Liver (tissue), 3 donors: Measurements from ENCODE around the gene FGF12.

Source experiments
- GABPA ChIP-seq, 2 donors: IDR thresholded peaks in 1 of 2; conservative IDR thresholded peaks in 1 of 2; 2 replicates each; pipeline ENCODE4 v1.6.1; 2016; ENCODE audit warnings: antibody characterized with exemption in 2 of 2, mild to moderate bottlenecking in 1 of 2, moderate library complexity in 1 of 2
- TAF1 ChIP-seq: conservative IDR thresholded peaks from 2 replicates; pipeline ENCODE4 v1.6.1; 2016; ENCODE audit warnings: antibody characterized with exemption, mild to moderate bottlenecking
- TF ChIP-seq, protein P1 (sequence below): fragments of 150-350 bp; IDR thresholded peaks from 2 replicates; pipeline ENCODE4 v1.5.1; 2017; ENCODE audit warnings: improper control_type of control experiment, low read depth, low read length; ENCODE audit not compliant: missing input control
- TF ChIP-seq, protein P2 (sequence below): IDR thresholded peaks from 2 replicates; pipeline ENCODE4 v1.6.1; 2016; ENCODE audit warnings: antibody characterized with exemption
- donor health status: healthy.
- donor health status: healthy.

DNA sequence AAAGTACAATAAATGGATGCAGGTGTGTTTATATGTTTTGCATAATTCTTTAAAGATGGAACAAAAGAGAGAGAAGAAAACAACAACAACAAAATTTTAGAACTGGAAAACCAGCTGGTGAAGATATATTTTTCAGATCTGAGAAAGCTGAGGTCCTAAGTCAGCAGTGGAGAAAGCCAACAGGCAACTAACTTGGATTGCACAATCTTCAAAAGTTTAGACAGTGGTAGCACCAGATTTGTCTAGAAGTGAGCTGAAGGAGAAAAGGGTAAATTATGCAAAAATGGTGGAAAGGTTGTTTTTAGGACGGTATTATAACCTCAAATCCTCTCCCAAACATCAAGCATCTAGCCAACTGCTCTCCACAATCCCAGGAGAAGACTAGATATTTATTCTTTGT, 17.0 kb downstream of the FGF12 start:
- TF ChIP-seq, protein P1, sequence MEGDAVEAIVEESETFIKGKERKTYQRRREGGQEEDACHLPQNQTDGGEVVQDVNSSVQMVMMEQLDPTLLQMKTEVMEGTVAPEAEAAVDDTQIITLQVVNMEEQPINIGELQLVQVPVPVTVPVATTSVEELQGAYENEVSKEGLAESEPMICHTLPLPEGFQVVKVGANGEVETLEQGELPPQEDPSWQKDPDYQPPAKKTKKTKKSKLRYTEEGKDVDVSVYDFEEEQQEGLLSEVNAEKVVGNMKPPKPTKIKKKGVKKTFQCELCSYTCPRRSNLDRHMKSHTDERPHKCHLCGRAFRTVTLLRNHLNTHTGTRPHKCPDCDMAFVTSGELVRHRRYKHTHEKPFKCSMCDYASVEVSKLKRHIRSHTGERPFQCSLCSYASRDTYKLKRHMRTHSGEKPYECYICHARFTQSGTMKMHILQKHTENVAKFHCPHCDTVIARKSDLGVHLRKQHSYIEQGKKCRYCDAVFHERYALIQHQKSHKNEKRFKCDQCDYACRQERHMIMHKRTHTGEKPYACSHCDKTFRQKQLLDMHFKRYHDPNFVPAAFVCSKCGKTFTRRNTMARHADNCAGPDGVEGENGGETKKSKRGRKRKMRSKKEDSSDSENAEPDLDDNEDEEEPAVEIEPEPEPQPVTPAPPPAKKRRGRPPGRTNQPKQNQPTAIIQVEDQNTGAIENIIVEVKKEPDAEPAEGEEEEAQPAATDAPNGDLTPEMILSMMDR, result no peak
- TF ChIP-seq GABPA (IDR thresholded peaks at IDR 0.05 in 1 of 2, conservative IDR thresholded peaks at IDR 0.05 in 1 of 2) (no peak), TAF1 (no peak)
- TF ChIP-seq, protein P2, sequence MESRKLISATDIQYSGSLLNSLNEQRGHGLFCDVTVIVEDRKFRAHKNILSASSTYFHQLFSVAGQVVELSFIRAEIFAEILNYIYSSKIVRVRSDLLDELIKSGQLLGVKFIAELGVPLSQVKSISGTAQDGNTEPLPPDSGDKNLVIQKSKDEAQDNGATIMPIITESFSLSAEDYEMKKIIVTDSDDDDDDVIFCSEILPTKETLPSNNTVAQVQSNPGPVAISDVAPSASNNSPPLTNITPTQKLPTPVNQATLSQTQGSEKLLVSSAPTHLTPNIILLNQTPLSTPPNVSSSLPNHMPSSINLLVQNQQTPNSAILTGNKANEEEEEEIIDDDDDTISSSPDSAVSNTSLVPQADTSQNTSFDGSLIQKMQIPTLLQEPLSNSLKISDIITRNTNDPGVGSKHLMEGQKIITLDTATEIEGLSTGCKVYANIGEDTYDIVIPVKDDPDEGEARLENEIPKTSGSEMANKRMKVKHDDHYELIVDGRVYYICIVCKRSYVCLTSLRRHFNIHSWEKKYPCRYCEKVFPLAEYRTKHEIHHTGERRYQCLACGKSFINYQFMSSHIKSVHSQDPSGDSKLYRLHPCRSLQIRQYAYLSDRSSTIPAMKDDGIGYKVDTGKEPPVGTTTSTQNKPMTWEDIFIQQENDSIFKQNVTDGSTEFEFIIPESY, result no peak
